B cell (primary cell): ENCODE results near the gene MYL5.

Experiments
- EZH2 ChIP-seq: IDR thresholded peaks from 2 replicates; pipeline ENCODE4 v1.6.1; 2012; ENCODE audit warnings: borderline replicate concordance, low read depth, mild to moderate bottlenecking, moderate library complexity, low read length; ENCODE audit not compliant: insufficient read depth, poor library complexity, severe bottlenecking
- TF ChIP-seq, protein P1 (sequence below): fragments of 200-600 bp; IDR thresholded peaks from one replicate; pipeline ENCODE4 v1.8.0; 2022; ENCODE audit warnings: antibody characterized with exemption, mild to moderate bottlenecking

GRCh38 chr4:679629-680028 is 5.3 kb downstream of the MYL5 start:
- TF ChIP-seq, protein P1, sequence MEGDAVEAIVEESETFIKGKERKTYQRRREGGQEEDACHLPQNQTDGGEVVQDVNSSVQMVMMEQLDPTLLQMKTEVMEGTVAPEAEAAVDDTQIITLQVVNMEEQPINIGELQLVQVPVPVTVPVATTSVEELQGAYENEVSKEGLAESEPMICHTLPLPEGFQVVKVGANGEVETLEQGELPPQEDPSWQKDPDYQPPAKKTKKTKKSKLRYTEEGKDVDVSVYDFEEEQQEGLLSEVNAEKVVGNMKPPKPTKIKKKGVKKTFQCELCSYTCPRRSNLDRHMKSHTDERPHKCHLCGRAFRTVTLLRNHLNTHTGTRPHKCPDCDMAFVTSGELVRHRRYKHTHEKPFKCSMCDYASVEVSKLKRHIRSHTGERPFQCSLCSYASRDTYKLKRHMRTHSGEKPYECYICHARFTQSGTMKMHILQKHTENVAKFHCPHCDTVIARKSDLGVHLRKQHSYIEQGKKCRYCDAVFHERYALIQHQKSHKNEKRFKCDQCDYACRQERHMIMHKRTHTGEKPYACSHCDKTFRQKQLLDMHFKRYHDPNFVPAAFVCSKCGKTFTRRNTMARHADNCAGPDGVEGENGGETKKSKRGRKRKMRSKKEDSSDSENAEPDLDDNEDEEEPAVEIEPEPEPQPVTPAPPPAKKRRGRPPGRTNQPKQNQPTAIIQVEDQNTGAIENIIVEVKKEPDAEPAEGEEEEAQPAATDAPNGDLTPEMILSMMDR, result no peak
- no peak for TF ChIP-seq EZH2
